RWPE2 (cell line): ENCODE data around the gene PTPRN2.
"Not testable (repeated sequence)": the region's sequence is repeated elsewhere in the genome, so short reads cannot be mapped to it uniquely, and the experiment has no call there.

ENCODE experiments used
- ATAC-seq: fragments of 200-7000 bp; cut with Tn5 transposase; 3 replicates; pipeline ENCODE4 v1.9.1; 2021; ENCODE audit warnings: low read depth
- DNase-seq: peaks from one replicate; pipeline ENCODE4 v3.0.0-alpha.2; 2020; ENCODE audit warnings: low spot score
- H3K27ac ChIP-seq: fragments of 450-650 bp; 2 replicates; pipeline ENCODE4 v1.5.1; 2017; ENCODE audit warnings: mild to moderate bottlenecking; ENCODE audit not compliant: poor library complexity, severe bottlenecking
- H3K27me3 ChIP-seq: fragments of 250-450 bp; sonication (Bioruptor Pico); 2 replicates; pipeline ENCODE4 v1.5.1; 2021; ENCODE audit warnings: mild to moderate bottlenecking, moderate library complexity; ENCODE audit not compliant: insufficient read depth, poor library complexity, severe bottlenecking
- H3K36me3 ChIP-seq: fragments of 250-450 bp; sonication (Bioruptor Pico); 2 replicates; pipeline ENCODE4 v1.5.1; 2020; ENCODE audit warnings: low read depth, mild to moderate bottlenecking, moderate library complexity
- H3K4me1 ChIP-seq: fragments of 250-450 bp; sonication (Bioruptor Pico); 2 replicates; pipeline ENCODE4 v1.5.1; 2021; ENCODE audit warnings: mild to moderate bottlenecking, moderate library complexity; ENCODE audit not compliant: insufficient read depth, poor library complexity, severe bottlenecking
- H3K4me3 ChIP-seq: fragments of 250-450 bp; sonication (Bioruptor Pico); 2 replicates; pipeline ENCODE4 v1.5.1; 2021; ENCODE audit warnings: mild to moderate bottlenecking, moderate library complexity; ENCODE audit not compliant: severe bottlenecking
- H3K9me3 ChIP-seq: fragments of 250-450 bp; sonication (Bioruptor Pico); 2 replicates; pipeline ENCODE4 v1.5.1; 2021; ENCODE audit warnings: mild to moderate bottlenecking, moderate library complexity; ENCODE audit not compliant: severe bottlenecking
- TF ChIP-seq, protein P1 (sequence below): fragments of 450-650 bp; IDR thresholded peaks from one replicate; pipeline ENCODE4 v1.5.1; 2017; ENCODE audit warnings: mild to moderate bottlenecking, moderate library complexity; ENCODE audit not compliant: poor library complexity, severe bottlenecking

Gene PTPRN2

DNA sequence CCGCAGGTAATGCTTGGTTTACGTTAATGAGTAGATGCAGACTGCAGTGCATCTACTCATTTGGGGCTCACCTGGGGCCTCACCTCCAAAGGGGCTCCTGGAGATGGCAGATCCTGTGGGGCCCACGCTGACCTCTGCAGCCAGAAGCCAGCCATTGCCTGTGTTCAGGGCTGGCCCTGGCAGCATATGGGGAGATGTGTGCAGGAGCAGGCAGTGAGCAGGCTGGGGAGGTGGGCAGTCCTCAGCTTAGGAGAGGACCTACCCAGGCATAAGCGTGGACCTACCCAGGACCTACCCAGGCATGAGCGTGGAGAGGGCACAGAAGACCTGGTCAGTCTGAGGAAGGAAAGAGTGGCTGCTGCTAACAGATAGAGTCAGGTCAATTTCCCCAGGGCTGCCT, 178.5 kb downstream of the PTPRN2 start:
- no peaks in the 10 kb centered on the region for H3K27me3 ChIP-seq
- no peak overlapping the region for H3K4me3 ChIP-seq
- peaks cover 3% of the 10 kb centered on the region for H3K9me3 ChIP-seq
- DNase-seq (no peak), ATAC-seq (no peak)
- H3K4me1 ChIP-seq: peaks cover under 1% of the 10 kb centered on the region
- TF ChIP-seq, protein P1, sequence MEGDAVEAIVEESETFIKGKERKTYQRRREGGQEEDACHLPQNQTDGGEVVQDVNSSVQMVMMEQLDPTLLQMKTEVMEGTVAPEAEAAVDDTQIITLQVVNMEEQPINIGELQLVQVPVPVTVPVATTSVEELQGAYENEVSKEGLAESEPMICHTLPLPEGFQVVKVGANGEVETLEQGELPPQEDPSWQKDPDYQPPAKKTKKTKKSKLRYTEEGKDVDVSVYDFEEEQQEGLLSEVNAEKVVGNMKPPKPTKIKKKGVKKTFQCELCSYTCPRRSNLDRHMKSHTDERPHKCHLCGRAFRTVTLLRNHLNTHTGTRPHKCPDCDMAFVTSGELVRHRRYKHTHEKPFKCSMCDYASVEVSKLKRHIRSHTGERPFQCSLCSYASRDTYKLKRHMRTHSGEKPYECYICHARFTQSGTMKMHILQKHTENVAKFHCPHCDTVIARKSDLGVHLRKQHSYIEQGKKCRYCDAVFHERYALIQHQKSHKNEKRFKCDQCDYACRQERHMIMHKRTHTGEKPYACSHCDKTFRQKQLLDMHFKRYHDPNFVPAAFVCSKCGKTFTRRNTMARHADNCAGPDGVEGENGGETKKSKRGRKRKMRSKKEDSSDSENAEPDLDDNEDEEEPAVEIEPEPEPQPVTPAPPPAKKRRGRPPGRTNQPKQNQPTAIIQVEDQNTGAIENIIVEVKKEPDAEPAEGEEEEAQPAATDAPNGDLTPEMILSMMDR: no peak
- no peaks in the 10 kb centered on the region for H3K36me3 ChIP-seq
- H3K27ac ChIP-seq: no peak overlapping the region

DNA sequence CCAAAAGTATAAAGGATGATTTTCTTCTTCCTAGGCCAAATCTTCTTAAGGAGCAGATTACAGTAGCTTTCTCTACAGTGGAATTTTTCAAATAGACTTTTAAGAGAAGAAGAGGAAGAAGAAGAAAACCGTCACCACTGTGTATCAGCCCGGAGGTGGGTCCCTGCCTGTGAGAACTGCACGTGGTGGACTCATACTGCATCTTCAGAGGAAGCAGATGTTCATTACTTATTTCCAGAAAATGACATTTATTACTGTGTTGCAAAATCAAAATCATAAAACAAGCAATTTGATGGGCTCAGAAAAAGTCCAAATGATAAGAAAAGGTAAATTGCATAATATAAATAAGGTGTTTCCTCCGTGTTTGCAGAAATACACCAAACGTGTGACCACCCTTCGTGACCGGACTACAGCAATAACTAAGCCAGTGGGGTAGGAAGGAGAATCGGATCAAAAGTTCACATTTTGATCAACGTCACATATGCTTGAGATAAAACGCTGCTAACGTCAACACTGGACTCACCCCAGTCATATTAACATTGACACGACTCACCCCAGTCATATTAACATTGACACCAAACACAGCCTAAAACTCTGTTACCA, 179.2 kb downstream of the PTPRN2 start:
- no peak for DNase-seq
- TF ChIP-seq, protein P1: peak; percentile 33
- no peaks in the 10 kb centered on the region for H3K36me3 ChIP-seq

DNA sequence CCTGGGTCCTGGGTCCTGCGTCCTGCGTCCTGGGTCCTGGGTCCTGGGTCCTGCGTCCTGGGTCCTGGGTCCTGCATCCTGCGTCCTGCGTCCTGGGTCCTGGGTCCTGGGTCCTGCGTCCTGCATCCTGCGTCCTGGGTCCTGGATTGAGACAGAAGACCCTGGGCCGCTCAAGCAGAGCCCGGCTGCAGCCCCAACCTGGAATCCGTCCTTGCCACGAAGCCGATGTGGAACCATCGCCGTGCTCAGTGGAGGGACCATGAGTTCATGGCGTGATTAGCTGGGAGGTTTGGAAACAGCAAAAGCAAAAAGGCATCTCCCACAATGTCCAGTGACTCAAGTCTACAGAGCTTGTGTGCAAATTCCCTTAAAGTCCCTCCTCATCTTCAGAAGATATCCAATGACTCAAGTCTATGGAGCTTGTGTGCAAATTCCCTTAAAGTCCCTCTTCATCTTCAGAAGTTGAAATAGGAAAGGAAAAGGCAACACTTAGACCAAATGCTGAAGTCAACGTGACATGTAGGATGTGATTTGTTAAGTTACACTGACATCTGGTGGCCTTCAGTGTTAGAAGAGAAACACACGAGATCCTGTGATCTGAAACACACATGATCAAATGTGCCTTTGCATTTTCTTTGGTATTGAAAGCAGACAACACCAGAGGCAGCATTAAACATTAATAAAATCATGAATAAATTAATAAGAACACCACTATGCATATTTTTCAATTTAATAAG, 179.9 kb downstream of the PTPRN2 start:
- TF ChIP-seq, protein P1: peak; percentile 60
- H3K4me3 ChIP-seq: no peak overlapping the region
- ATAC-seq (no peak), DNase-seq (no peak)
- no peaks in the 10 kb centered on the region for H3K27me3 ChIP-seq
- peaks cover 14% of the 10 kb centered on the region for H3K4me1 ChIP-seq
- H3K9me3 ChIP-seq: peaks cover 3% of the 10 kb centered on the region
- H3K27ac ChIP-seq: no peak overlapping the region
- no peaks in the 10 kb centered on the region for H3K36me3 ChIP-seq

More for the DNA sequence above, 179.2 kb downstream of the PTPRN2 start:
- Histone ChIP-seq H3K27ac (no peak overlapping the region), H3K27me3 (no peaks in the 10 kb centered on the region), H3K4me1 (peaks cover 8% of the 10 kb centered on the region), H3K9me3 (peaks cover 3% of the 10 kb centered on the region), H3K4me3 (no peak overlapping the region)
- ATAC-seq: no peak

DNA sequence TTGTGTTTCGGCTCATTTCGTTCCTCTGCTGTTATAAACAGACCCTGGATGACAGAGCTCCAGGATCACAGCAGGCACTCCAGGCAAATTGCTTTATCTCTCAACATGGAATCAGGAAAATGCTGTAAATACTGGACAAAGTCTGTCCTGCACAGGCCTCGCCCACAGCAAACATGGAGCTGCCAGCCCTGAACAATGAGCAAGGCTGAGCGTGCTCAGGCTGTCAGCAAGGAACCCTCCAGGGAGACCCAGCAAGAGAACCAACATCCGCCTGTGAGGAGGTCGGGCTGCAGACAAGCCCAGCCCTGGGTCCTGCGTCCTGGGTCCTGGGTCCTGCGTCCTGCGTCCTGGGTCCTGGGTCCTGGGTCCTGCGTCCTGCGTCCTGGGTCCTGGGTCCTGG, 180.8 kb downstream of the PTPRN2 start:
- Histone ChIP-seq H3K36me3 (no peaks in the 10 kb centered on the region), H3K4me3 (no peak overlapping the region), H3K27me3 (no peaks in the 10 kb centered on the region), H3K27ac (no peak overlapping the region), H3K9me3 (peaks cover 3% of the 10 kb centered on the region), H3K4me1 (peaks cover 15% of the 10 kb centered on the region)
- TF ChIP-seq, protein P1: no peak
- DNase-seq (no peak), ATAC-seq (no peak)

DNA sequence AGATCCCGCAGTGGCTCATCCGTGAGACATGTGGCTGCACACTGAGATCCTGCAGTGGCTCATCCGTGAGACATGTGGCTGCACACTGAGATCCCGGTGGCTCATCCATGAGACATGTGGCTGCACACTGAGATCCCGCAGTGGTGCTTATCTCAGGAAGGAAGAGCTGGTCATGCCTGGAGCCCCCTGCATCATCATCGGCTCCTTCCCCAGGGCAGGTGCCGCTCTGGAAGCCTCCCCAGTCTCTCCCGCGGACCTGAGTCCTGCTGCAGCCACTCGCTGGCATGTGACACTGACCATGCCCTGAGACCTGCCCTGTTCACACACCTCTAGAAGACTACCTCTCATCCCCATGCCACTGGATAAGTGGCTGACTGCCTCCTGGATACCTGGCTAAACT, 181.3 kb downstream of the PTPRN2 start:
- no peak for ATAC-seq
- no peak for DNase-seq
- Histone ChIP-seq H3K4me1 (peaks cover 15% of the 10 kb centered on the region), H3K27ac (no peak overlapping the region), H3K36me3 (no peaks in the 10 kb centered on the region), H3K27me3 (no peaks in the 10 kb centered on the region), H3K9me3 (peaks cover 3% of the 10 kb centered on the region), H3K4me3 (no peak overlapping the region)
- TF ChIP-seq, protein P1: no peak

DNA sequence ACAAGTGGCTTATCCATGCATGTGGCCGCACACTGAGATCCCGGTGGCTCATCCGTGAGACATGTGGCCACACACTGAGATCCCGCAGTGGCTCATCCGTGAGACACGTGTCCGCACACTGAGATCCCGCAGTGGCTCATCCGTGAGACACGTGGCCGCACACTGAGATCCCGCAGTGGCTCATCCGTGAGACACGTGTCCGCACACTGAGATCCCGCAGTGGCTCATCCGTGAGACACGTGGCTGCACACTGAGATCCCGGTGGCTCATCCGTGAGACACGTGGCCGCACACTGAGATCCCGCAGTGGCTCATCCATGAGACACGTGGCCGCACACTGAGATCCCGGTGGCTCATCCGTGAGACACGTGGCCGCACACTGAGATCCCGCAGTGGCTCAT, 181.9 kb downstream of the PTPRN2 start:
- H3K36me3 ChIP-seq, ATAC-seq, H3K27ac ChIP-seq, H3K4me3 ChIP-seq, H3K27me3 ChIP-seq, H3K9me3 ChIP-seq, DNase-seq: not testable (repeated sequence)
- H3K4me1 ChIP-seq: peaks cover 15% of the 10 kb centered on the region
